Naive thymus-derived CD4-positive, alpha-beta T cell (primary cell): ENCODE results near the gene TBC1D9B. TPM values are rescaled to one million over a fixed set of nuclear protein-coding genes. Genes with fewer than 3 reads are reported as not detected.

Experiments
- ATAC-seq: fragments of 150-1000 bp; cut with Tn5 transposase; 2 replicates; pipeline ENCODE4 v1.10.0; 2021; ENCODE audit warnings: mild to moderate bottlenecking, moderate library complexity
- CTCF ChIA-PET: fragments of 350-600 bp; sonication (Branson Sonifier 250); formaldehyde crosslinking; loops from one replicate; lab custom pipeline; 2021; ENCODE audit warnings: antibody characterized with exemption; lab: Charles Lee
- POLR2A ChIA-PET: fragments of 350-600 bp; sonication (Branson Sonifier 250); formaldehyde crosslinking; loops from one replicate; lab custom pipeline; 2021; ENCODE audit warnings: antibody characterized with exemption, inconsistent platforms; lab: Charles Lee
- DNase-seq, 9 donors: peaks; one replicate each; pipeline versions ENCODE4 v3.0.0 to v3.0.0-alpha.2; 2020 to 2022; ENCODE audit warnings: mixed read lengths in 1 of 9
- H3K27ac ChIP-seq: one replicate; pipeline ENCODE4 v1.7.0; 2013; ENCODE audit warnings: mild to moderate bottlenecking, low read depth, low read length, moderate library complexity
- H3K27me3 ChIP-seq, 2 donors: one replicate each; pipeline ENCODE4 v1.7.0; 2013; ENCODE audit warnings: low read length in 2 of 2, mild to moderate bottlenecking in 2 of 2, moderate library complexity in 2 of 2; ENCODE audit not compliant: control insufficient read depth in 2 of 2, insufficient read depth in 2 of 2
- H3K36me3 ChIP-seq, 3 experiments: 1 replicate in 2 of 3; 2 replicates in 1 of 3; pipeline ENCODE4 v1.7.0; 2013; ENCODE audit warnings: low read length in 3 of 3, mild to moderate bottlenecking in 3 of 3, moderate library complexity in 1 of 3; ENCODE audit not compliant: insufficient read depth in 3 of 3, control insufficient read depth in 2 of 3
- H3K4me1 ChIP-seq, 2 donors: one replicate each; pipeline ENCODE4 v1.7.0; 2013; ENCODE audit warnings: low read length in 2 of 2, mild to moderate bottlenecking in 2 of 2, moderate library complexity in 1 of 2; ENCODE audit not compliant: control insufficient read depth in 2 of 2, insufficient read depth in 2 of 2
- H3K4me3 ChIP-seq: 2 replicates; pipeline ENCODE4 v1.7.0; 2013; ENCODE audit warnings: mild to moderate bottlenecking, low read length
- H3K9me3 ChIP-seq, 3 experiments: 1 replicate in 2 of 3; 2 replicates in 1 of 3; pipeline ENCODE4 v1.7.0; 2013; ENCODE audit warnings: low read length in 3 of 3; ENCODE audit not compliant: control insufficient read depth in 2 of 3
- H3K27ac Mint-ChIP-seq, 9 donors: one replicate each; pipeline ENCODE4 v1.8.0; 2020 to 2022; ENCODE audit warnings: mixed read lengths in 9 of 9, mild to moderate bottlenecking in 8 of 9, moderate library complexity in 5 of 9, inconsistent platforms in 2 of 9
- H3K27me3 Mint-ChIP-seq, 5 donors: one replicate each; pipeline ENCODE4 v1.8.0; 2021 to 2022; ENCODE audit warnings: mixed read lengths in 5 of 5, mild to moderate bottlenecking in 1 of 5
- H3K36me3 Mint-ChIP-seq, 5 donors: one replicate each; pipeline ENCODE4 v1.8.0; 2020 to 2022; ENCODE audit warnings: mixed read lengths in 5 of 5, mild to moderate bottlenecking in 3 of 5, inconsistent platforms in 1 of 5
- H3K4me1 Mint-ChIP-seq, 7 donors: one replicate each; pipeline ENCODE4 v1.8.0; 2020 to 2022; ENCODE audit warnings: mixed read lengths in 7 of 7, mild to moderate bottlenecking in 3 of 7, inconsistent platforms in 1 of 7
- H3K4me3 Mint-ChIP-seq, 10 donors: one replicate each; pipeline ENCODE4 v1.8.0; 2020 to 2022; ENCODE audit warnings: mild to moderate bottlenecking in 10 of 10, mixed read lengths in 10 of 10, moderate library complexity in 6 of 10, inconsistent platforms in 2 of 10
- H3K9me3 Mint-ChIP-seq, 11 donors: one replicate each; pipeline ENCODE4 v1.8.0; 2020 to 2022; ENCODE audit warnings: mixed read lengths in 11 of 11, mild to moderate bottlenecking in 4 of 11, inconsistent platforms in 1 of 11, moderate library complexity in 1 of 11
- intact Hi-C, 2 donors: fragments of 100-400 bp; cut with micrococcal nuclease; formaldehyde crosslinking; loops; one replicate each; pipeline ENCODE4 v1.15.1; 2023
- polyA plus RNA-seq, 2 donors: library from polyadenylated mRNA; unstranded; fragments of 300-500 nt; fragmentation: Illumina TruSeq; gene quantifications; one replicate each; pipeline ENCODE4 v1.2.3, GENCODE V29; 2021
- total RNA-seq, 6 experiments: library from RNA in 5 of 6; stranded (reverse) in 5 of 6; gene quantifications; 1 replicate in 5 of 6; 2 replicates in 1 of 6; pipeline ENCODE4 v1.2.3 and lab custom pipeline; 2021 to 2026

Gene TBC1D9B
- total and polyA plus RNA-seq, 7 experiments from 2014 or later = 19.3 to 117 (median 79.6) TPM

GRCh38 chr5:179876610-179876952, 31.1 kb downstream of the TBC1D9B start:
- Mint-ChIP-seq H3K36me3 (peaks cover 0 to 15% (median 10%) of the 10 kb centered on the region in 5 donors), H3K4me1 (no peaks in the 10 kb centered on the region), H3K27ac (no peak overlapping the region), H3K27me3 (no peaks in the 10 kb centered on the region), H3K9me3 (no peaks in the 10 kb centered on the region), H3K4me3 (no peak overlapping the region)
- peaks cover 0 to 83% (median 15%) of the 10 kb centered on the region in 3 experiments for H3K36me3 ChIP-seq
- no peaks in the 10 kb centered on the region for H3K4me1 ChIP-seq
- ChIA-PET CTCF (no interaction called here), POLR2A (interaction anchor here (0.9 kb wide), 1 partner anchor 49 kb away, joined by 3 read pairs; no protein-coding TSS in a partner anchor)
- DNase-seq = no peak
- no peak overlapping the region for H3K27ac ChIP-seq
- no peaks in the 10 kb centered on the region for H3K9me3 ChIP-seq
- no peaks in the 10 kb centered on the region for H3K27me3 ChIP-seq
- no peak overlapping the region for H3K4me3 ChIP-seq
- no peak for ATAC-seq
- intact Hi-C loops = no loop called here

- Histone ChIP-seq H3K36me3 (peaks cover 0 to 86% (median 15%) of the 10 kb centered on the region in 3 experiments), H3K4me1 (no peaks in the 10 kb centered on the region), H3K4me3 (no peak overlapping the region), H3K27me3 (no peaks in the 10 kb centered on the region), H3K27ac (no peak overlapping the region), H3K9me3 (no peaks in the 10 kb centered on the region)
- ATAC-seq = no peak
- Mint-ChIP-seq H3K36me3 (peaks cover 0 to 20% (median 8%) of the 10 kb centered on the region in 5 donors), H3K4me1 (no peaks in the 10 kb centered on the region), H3K27ac (no peak overlapping the region), H3K9me3 (no peaks in the 10 kb centered on the region), H3K4me3 (no peak overlapping the region), H3K27me3 (no peaks in the 10 kb centered on the region)
- intact Hi-C loops = no loop called here
- no peak for DNase-seq
- POLR2A ChIA-PET = no interaction called here
- CTCF ChIA-PET = no interaction called here
Measured at GRCh38 chr5:179875741-179876609, 31.7 kb downstream of the TBC1D9B start.

- no peaks in the 10 kb centered on the region for H3K4me1 Mint-ChIP-seq
- DNase-seq (no peak), ATAC-seq (no peak)
- intact Hi-C loops = no loop called here
- ChIA-PET POLR2A (no interaction called here), CTCF (interaction anchor here (0.6 kb wide), 1 partner anchor 28 kb away, joined by 5 read pairs; no protein-coding TSS in a partner anchor)
- no peak overlapping the region for H3K4me3 Mint-ChIP-seq
- Histone ChIP-seq H3K4me3 (no peak overlapping the region), H3K27ac (no peak overlapping the region), H3K27me3 (no peaks in the 10 kb centered on the region), H3K9me3 (no peaks in the 10 kb centered on the region), H3K4me1 (no peaks in the 10 kb centered on the region), H3K36me3 (peaks cover 0 to 88% (median 15%) of the 10 kb centered on the region in 3 experiments)
- H3K27me3 Mint-ChIP-seq = no peaks in the 10 kb centered on the region
- no peak overlapping the region for H3K27ac Mint-ChIP-seq
- H3K9me3 Mint-ChIP-seq = no peaks in the 10 kb centered on the region
- H3K36me3 Mint-ChIP-seq = peaks cover 0 to 25% (median 12%) of the 10 kb centered on the region in 5 donors
Measured at GRCh38 chr5:179874536-179875292, 33.0 kb downstream of the TBC1D9B start.

GRCh38 chr5:179874136-179874535, 33.6 kb downstream of the TBC1D9B start:
- Mint-ChIP-seq H3K9me3 (no peaks in the 10 kb centered on the region), H3K4me3 (no peak overlapping the region), H3K36me3 (peaks cover 0 to 25% (median 12%) of the 10 kb centered on the region in 5 donors), H3K4me1 (no peaks in the 10 kb centered on the region), H3K27me3 (no peaks in the 10 kb centered on the region), H3K27ac (no peak overlapping the region)
- Histone ChIP-seq H3K9me3 (no peaks in the 10 kb centered on the region), H3K4me1 (no peaks in the 10 kb centered on the region), H3K27me3 (no peaks in the 10 kb centered on the region), H3K4me3 (no peak overlapping the region), H3K27ac (no peak overlapping the region), H3K36me3 (peaks cover 0 to 85% (median 15%) of the 10 kb centered on the region in 3 experiments)
- intact Hi-C loops = no loop called here
- CTCF ChIA-PET = no interaction called here
- POLR2A ChIA-PET = no interaction called here
- DNase-seq = no peak
- no peak for ATAC-seq

- H3K36me3 Mint-ChIP-seq = peaks cover 0 to 25% (median 12%) of the 10 kb centered on the region in 5 donors
- ChIA-PET CTCF (no interaction called here), POLR2A (no interaction called here)
- no peaks in the 10 kb centered on the region for H3K4me1 Mint-ChIP-seq
- no peaks in the 10 kb centered on the region for H3K27me3 ChIP-seq
- ATAC-seq (no peak), DNase-seq (no peak)
- H3K27ac Mint-ChIP-seq = no peak overlapping the region
- H3K9me3 Mint-ChIP-seq = no peaks in the 10 kb centered on the region
- no peaks in the 10 kb centered on the region for H3K27me3 Mint-ChIP-seq
- no peak overlapping the region for H3K27ac ChIP-seq
- H3K9me3 ChIP-seq = no peaks in the 10 kb centered on the region
- no peak overlapping the region for H3K4me3 Mint-ChIP-seq
- H3K36me3 ChIP-seq = peaks cover 0 to 80% (median 15%) of the 10 kb centered on the region in 3 experiments
- intact Hi-C loops = no loop called here
- no peak overlapping the region for H3K4me3 ChIP-seq
- H3K4me1 ChIP-seq = no peaks in the 10 kb centered on the region
Measured at GRCh38 chr5:179873588-179874110, 34.0 kb downstream of the TBC1D9B start.

GRCh38 chr5:179872828-179873575, 34.7 kb downstream of the TBC1D9B start:
- no peaks in the 10 kb centered on the region for H3K4me1 ChIP-seq
- ChIA-PET POLR2A (interaction anchor here (0.5 kb wide), 1 partner anchor 114 kb away, joined by 3 read pairs; no protein-coding TSS in a partner anchor), CTCF (no interaction called here)
- H3K9me3 ChIP-seq = no peaks in the 10 kb centered on the region
- H3K27ac Mint-ChIP-seq = no peak overlapping the region
- no peak for ATAC-seq
- H3K27ac ChIP-seq = no peak overlapping the region
- peaks cover 0 to 74% (median 15%) of the 10 kb centered on the region in 3 experiments for H3K36me3 ChIP-seq
- intact Hi-C loops = no loop called here
- no peak overlapping the region for H3K4me3 ChIP-seq
- no peak for DNase-seq
- no peak overlapping the region for H3K4me3 Mint-ChIP-seq
- H3K27me3 ChIP-seq = no peaks in the 10 kb centered on the region
- no peaks in the 10 kb centered on the region for H3K9me3 Mint-ChIP-seq
- H3K36me3 Mint-ChIP-seq = peaks cover 0 to 25% (median 11%) of the 10 kb centered on the region in 5 donors
- H3K27me3 Mint-ChIP-seq = no peaks in the 10 kb centered on the region
- peaks cover 0 to 2% (median 0%) of the 10 kb centered on the region in 7 donors for H3K4me1 Mint-ChIP-seq
